Measurements from ENCODE around the gene CCDC88C. TPM values are rescaled to one million over a fixed set of nuclear protein-coding genes. Genes with fewer than 3 reads are reported as not detected.

Gene CCDC88C
- total and polyA plus RNA-seq, 2 experiments from 2014 or later: 23.6 to 60.7 TPM

DNA sequence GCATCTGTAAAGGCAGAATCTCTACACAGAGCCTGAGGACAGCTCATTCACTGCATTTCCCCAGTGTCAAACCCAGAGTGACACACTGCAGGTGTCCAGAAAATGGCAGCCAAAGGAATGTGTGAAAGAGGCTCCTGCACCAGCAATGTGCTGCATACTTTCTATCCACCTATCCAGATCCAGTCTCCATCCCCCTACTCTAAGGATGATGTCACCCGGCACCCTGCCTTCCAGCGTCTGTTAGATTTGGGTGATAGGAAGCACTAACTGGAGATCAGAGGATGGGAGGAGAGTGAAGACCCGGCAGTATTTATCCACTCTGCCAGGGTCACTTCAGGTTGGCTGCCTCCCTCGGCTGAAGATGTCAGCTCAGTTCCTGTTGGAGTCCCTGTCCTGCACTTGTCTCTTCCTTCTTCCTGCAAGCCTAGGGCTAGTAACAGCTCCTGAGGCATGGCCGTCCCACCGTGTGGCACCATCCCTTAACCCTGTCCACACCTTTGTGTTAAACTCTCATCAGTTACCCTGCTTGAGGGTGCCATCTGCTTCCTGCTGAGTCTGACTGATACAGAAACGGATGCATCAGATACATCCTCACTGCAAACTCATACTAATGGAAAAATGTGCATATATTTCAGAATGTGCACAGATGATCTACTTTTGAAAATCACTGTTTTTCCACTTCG is 160.2 kb downstream of the CCDC88C start:
- no peak overlapping the region for H3K27ac Mint-ChIP-seq
- Histone ChIP-seq H3K79me2 (replicated peaks; ENCODE audit: insufficient read depth) (no peaks in the 10 kb centered on the region), H3K4me2 (no peak overlapping the region), H2AFZ (peak overlapping the region; percentile 47; the same call in 1 of the 2 replicates), H3K36me3 (ENCODE audit: insufficient read depth) (no peaks in the 10 kb centered on the region), H3K4me1 (ENCODE audit: insufficient read depth) (peaks cover 7% of the 10 kb centered on the region), H3K4me3 (no peak overlapping the region), H3F3A (replicated peaks; ENCODE audit: low read depth) (0 out of 2 replicates have a peak, but pooled peaks cover 5% of the 10 kb centered on the region), H4K20me1 (replicated peaks; ENCODE audit: insufficient read depth) (no peaks in the 10 kb centered on the region), H3K27me3 (ENCODE audit: insufficient read depth) (peaks cover 17% of the 10 kb centered on the region), H3K9me2 (ENCODE audit: insufficient read depth) (no peaks in the 10 kb centered on the region), H3K27ac (ENCODE audit: low read depth) (no peak overlapping the region)
- TF ChIP-seq ZNF114 (CRISPR knock-in tag; IDR thresholded peaks at IDR 0.05) (no peak), NANOG (IDR thresholded peaks at IDR 0.05; ENCODE audit: borderline replicate concordance) (no peak), EZH2 (IDR thresholded peaks at IDR 0.05; ENCODE audit: low read depth, unreplicated experiment) (no peak), POLR2AphosphoS5 (IDR thresholded peaks at IDR 0.05; ENCODE audit: low read depth) (no peak), JUNB (IDR thresholded peaks at IDR 0.05; ENCODE audit: unreplicated experiment) (no peak), EZH2phosphoT487 (IDR thresholded peaks at IDR 0.05; ENCODE audit: unreplicated experiment) (no peak), ZNF331 (CRISPR knock-in tag; IDR thresholded peaks at IDR 0.05; ENCODE audit: low read depth) (no peak), STAT1 (IDR thresholded peaks at IDR 0.05; ENCODE audit: unreplicated experiment) (no peak), CREB1 (CRISPR knock-in tag; IDR thresholded peaks at IDR 0.05; ENCODE audit: low read depth) (no peak)
- TF ChIP-seq, protein P1, sequence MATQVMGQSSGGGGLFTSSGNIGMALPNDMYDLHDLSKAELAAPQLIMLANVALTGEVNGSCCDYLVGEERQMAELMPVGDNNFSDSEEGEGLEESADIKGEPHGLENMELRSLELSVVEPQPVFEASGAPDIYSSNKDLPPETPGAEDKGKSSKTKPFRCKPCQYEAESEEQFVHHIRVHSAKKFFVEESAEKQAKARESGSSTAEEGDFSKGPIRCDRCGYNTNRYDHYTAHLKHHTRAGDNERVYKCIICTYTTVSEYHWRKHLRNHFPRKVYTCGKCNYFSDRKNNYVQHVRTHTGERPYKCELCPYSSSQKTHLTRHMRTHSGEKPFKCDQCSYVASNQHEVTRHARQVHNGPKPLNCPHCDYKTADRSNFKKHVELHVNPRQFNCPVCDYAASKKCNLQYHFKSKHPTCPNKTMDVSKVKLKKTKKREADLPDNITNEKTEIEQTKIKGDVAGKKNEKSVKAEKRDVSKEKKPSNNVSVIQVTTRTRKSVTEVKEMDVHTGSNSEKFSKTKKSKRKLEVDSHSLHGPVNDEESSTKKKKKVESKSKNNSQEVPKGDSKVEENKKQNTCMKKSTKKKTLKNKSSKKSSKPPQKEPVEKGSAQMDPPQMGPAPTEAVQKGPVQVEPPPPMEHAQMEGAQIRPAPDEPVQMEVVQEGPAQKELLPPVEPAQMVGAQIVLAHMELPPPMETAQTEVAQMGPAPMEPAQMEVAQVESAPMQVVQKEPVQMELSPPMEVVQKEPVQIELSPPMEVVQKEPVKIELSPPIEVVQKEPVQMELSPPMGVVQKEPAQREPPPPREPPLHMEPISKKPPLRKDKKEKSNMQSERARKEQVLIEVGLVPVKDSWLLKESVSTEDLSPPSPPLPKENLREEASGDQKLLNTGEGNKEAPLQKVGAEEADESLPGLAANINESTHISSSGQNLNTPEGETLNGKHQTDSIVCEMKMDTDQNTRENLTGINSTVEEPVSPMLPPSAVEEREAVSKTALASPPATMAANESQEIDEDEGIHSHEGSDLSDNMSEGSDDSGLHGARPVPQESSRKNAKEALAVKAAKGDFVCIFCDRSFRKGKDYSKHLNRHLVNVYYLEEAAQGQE (IDR thresholded peaks at IDR 0.05; ENCODE audit: unreplicated experiment): no peak
- TF ChIP-seq, protein P2, sequence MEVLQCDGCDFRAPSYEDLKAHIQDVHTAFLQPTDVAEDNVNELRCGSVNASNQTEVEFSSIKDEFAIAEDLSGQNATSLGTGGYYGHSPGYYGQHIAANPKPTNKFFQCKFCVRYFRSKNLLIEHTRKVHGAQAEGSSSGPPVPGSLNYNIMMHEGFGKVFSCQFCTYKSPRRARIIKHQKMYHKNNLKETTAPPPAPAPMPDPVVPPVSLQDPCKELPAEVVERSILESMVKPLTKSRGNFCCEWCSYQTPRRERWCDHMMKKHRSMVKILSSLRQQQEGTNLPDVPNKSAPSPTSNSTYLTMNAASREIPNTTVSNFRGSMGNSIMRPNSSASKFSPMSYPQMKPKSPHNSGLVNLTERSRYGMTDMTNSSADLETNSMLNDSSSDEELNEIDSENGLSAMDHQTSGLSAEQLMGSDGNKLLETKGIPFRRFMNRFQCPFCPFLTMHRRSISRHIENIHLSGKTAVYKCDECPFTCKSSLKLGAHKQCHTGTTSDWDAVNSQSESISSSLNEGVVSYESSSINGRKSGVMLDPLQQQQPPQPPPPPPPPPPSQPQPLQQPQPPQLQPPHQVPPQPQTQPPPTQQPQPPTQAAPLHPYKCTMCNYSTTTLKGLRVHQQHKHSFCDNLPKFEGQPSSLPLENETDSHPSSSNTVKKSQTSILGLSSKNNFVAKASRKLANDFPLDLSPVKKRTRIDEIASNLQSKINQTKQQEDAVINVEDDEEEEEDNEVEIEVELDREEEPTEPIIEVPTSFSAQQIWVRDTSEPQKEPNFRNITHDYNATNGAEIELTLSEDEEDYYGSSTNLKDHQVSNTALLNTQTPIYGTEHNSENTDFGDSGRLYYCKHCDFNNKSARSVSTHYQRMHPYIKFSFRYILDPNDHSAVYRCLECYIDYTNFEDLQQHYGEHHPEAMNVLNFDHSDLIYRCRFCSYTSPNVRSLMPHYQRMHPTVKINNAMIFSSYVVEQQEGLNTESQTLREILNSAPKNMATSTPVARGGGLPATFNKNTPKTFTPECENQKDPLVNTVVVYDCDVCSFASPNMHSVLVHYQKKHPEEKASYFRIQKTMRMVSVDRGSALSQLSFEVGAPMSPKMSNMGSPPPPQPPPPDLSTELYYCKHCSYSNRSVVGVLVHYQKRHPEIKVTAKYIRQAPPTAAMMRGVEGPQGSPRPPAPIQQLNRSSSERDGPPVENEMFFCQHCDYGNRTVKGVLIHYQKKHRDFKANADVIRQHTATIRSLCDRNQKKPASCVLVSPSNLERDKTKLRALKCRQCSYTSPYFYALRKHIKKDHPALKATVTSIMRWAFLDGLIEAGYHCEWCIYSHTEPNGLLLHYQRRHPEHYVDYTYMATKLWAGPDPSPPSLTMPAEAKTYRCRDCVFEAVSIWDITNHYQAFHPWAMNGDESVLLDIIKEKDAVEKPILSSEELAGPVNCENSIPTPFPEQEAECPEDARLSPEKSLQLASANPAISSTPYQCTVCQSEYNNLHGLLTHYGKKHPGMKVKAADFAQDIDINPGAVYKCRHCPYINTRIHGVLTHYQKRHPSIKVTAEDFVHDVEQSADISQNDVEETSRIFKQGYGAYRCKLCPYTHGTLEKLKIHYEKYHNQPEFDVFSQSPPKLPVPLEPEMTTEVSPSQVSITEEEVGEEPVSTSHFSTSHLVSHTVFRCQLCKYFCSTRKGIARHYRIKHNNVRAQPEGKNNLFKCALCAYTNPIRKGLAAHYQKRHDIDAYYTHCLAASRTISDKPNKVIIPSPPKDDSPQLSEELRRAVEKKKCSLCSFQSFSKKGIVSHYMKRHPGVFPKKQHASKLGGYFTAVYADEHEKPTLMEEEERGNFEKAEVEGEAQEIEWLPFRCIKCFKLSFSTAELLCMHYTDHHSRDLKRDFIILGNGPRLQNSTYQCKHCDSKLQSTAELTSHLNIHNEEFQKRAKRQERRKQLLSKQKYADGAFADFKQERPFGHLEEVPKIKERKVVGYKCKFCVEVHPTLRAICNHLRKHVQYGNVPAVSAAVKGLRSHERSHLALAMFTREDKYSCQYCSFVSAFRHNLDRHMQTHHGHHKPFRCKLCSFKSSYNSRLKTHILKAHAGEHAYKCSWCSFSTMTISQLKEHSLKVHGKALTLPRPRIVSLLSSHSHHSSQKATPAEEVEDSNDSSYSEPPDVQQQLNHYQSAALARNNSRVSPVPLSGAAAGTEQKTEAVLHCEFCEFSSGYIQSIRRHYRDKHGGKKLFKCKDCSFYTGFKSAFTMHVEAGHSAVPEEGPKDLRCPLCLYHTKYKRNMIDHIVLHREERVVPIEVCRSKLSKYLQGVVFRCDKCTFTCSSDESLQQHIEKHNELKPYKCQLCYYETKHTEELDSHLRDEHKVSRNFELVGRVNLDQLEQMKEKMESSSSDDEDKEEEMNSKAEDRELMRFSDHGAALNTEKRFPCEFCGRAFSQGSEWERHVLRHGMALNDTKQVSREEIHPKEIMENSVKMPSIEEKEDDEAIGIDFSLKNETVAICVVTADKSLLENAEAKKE (CRISPR knock-in tag; IDR thresholded peaks at IDR 0.05): no peak
- TF ChIP-seq, protein P3, sequence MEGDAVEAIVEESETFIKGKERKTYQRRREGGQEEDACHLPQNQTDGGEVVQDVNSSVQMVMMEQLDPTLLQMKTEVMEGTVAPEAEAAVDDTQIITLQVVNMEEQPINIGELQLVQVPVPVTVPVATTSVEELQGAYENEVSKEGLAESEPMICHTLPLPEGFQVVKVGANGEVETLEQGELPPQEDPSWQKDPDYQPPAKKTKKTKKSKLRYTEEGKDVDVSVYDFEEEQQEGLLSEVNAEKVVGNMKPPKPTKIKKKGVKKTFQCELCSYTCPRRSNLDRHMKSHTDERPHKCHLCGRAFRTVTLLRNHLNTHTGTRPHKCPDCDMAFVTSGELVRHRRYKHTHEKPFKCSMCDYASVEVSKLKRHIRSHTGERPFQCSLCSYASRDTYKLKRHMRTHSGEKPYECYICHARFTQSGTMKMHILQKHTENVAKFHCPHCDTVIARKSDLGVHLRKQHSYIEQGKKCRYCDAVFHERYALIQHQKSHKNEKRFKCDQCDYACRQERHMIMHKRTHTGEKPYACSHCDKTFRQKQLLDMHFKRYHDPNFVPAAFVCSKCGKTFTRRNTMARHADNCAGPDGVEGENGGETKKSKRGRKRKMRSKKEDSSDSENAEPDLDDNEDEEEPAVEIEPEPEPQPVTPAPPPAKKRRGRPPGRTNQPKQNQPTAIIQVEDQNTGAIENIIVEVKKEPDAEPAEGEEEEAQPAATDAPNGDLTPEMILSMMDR (conservative IDR thresholded peaks at IDR 0.05; ENCODE audit: low read depth in 2 of 2): no peak
- TF ChIP-seq, protein P4, sequence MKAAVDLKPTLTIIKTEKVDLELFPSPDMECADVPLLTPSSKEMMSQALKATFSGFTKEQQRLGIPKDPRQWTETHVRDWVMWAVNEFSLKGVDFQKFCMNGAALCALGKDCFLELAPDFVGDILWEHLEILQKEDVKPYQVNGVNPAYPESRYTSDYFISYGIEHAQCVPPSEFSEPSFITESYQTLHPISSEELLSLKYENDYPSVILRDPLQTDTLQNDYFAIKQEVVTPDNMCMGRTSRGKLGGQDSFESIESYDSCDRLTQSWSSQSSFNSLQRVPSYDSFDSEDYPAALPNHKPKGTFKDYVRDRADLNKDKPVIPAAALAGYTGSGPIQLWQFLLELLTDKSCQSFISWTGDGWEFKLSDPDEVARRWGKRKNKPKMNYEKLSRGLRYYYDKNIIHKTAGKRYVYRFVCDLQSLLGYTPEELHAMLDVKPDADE (IDR thresholded peaks at IDR 0.05): no peak
- H3K4me3 Mint-ChIP-seq: no peak overlapping the region
- H3K27me3 Mint-ChIP-seq (ENCODE audit: insufficient read depth, low read depth, poor library complexity): peaks cover 18% of the 10 kb centered on the region
- H3K36me3 Mint-ChIP-seq (ENCODE audit: low read depth): no peaks in the 10 kb centered on the region
- DNase-seq (ENCODE audit: low spot score) (no peak), ATAC-seq (no peak)
- H3K9me3 Mint-ChIP-seq: no peaks in the 10 kb centered on the region; the same call in 2 of the 3 replicates
- peaks cover 15% of the 10 kb centered on the region for H3K4me1 Mint-ChIP-seq
